ENCODE results near the gene FAM110C.
"Not testable (repeated sequence)": the region's sequence is repeated elsewhere in the genome, so short reads cannot be mapped to it uniquely, and the experiment has no call there.

Gene FAM110C

DNA sequence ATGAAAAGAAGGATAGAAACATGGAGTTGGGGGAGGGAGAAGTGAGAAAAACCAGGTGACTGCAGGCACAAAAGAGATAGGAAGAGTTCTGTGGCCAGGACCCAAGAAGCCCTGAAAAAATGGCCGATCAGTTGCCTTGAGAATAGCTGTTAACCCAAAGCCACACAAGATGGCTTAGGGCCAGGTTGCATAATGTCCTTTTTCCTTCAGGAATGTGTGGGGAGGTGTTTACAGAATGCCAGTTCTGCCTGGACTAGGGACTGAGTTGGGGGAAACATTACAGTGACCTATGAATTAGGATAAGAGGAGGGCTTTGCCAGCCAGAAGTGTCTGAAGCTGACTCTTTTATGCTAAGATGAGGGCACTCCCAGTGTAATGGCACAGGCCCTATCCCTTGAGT lies 17.1 kb downstream of the FAM110C start:
- TF ChIP-seq POLR2A (IDR thresholded peaks at IDR 0.05; ENCODE audit: low read length), result no peak
- no peak for TF ChIP-seq GATA1 (IDR thresholded peaks at IDR 0.05; ENCODE audit: low read depth, low read length)
- DNase-seq, result no peak

DNA sequence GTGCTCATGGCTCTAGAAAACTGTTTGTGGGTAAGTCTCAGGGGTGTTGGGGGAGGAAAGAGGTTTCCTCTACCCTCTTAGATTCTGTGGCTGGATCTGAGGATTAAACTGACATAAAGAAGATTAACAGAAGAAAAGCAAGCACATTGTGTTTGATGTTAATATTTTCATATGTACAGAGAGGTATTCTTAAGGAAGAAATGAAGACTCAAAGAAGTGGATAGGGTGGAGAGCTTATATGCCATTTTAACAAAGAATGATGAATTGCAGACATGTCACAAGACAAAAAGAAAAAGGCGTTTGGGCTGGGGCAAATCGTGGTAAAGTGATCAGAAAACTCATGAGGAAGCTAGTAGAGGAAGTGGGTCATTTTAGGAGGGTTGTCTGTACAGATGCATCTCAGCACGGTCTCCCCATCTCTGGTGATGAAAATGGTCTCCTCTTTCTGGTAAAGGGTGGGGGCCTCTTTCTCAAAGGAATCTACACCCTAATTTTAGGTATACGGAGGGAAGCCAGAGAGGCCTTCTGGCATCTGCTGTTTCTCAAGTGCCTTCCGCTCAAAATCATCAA lies 17.8 kb downstream of the FAM110C start:
- TF ChIP-seq GATA1 (IDR thresholded peaks at IDR 0.05; ENCODE audit: low read depth, low read length) (no peak), POLR2A (IDR thresholded peaks at IDR 0.05; ENCODE audit: low read length) (no peak)
- DNase-seq, result no peak

DNA sequence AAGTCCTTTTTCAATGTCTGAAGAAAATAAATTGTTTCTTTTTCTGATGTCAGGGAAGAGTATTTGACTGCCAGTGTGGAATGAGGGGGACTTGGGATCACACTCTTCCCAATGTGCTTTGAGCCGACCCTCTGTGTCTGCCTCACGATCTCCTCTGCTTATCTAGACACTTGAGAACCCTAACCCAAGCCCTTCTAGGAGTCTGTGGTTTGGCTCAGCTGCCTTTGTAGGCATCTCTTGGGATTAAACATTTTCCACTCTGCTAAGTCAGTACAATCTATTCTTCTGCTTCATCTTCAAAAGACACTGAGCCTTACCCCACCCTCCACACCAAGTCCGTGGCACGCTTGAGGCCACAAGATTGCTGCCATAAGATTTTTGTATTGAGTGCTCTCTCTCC lies 19.4 kb downstream of the FAM110C start:
- DNase-seq, result no peak
- no peak for TF ChIP-seq POLR2A (IDR thresholded peaks at IDR 0.05; ENCODE audit: low read length)
- TF ChIP-seq GATA1 (IDR thresholded peaks at IDR 0.05; ENCODE audit: low read depth, low read length), result no peak

DNA sequence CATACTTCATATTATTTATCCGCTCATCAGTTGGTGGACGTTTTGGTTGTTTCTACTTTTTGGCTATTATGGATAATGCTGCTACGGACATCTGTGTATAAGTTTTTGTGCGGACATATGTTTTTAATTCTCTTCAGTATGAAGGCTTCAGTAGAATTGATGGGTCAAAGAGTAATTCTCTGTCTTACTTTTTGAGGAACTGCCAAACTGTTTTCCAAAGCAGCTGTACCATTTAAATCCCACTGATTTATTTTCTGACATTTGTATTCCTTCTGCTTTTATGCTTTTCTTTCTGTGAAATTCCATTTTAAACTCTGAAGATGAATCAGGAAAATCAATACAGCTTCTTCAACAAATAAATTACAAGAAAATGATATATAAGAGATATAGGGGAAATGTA lies 20.8 kb downstream of the FAM110C start:
- TF ChIP-seq POLR2A (IDR thresholded peaks at IDR 0.05; ENCODE audit: low read length) (no peak), GATA1 (IDR thresholded peaks at IDR 0.05; ENCODE audit: low read depth, low read length) (no peak)

DNA sequence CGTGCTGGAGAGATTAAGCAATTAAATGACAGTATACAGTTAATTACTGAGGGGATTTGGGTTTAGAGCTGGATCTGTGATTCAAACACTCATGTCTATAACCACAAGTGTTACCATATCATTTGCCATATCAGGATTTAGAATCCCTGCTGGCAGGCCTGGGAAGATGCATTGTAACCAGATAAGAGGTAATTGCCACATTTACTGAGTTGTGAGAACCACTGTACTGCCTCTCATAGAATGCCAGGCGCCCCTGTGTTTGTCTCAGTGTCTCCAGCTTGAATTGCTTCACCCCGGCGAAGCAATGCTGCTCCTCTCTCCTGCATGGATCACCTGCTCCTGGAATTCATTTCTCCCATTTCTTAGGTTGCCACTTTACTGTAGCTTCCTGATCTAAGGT lies 21.7 kb downstream of the FAM110C start:
- not testable (repeated sequence) for DNase-seq

More for the DNA sequence above, 20.8 kb downstream of the FAM110C start:
- DNase-seq, result no peak

DNA sequence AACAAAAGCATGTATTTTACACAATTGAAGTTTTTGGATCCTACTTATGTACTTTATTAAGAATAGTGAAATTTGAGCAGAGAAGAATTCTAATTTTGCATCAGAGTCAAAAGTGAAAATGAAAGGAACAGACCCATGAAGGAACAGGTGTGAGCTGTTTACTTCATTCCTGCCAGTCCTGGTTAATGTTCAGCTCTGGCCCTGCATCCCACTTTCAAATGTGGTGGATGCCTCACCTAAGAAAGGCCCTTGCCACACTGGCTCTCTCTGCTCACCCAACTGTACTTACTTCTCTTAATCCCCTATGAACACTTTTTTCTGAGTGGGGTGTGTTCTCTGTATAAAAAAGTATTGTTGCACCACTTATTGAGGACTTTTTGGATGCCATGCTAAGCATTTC lies 22.2 kb downstream of the FAM110C start:
- DNase-seq, result no peak

DNA sequence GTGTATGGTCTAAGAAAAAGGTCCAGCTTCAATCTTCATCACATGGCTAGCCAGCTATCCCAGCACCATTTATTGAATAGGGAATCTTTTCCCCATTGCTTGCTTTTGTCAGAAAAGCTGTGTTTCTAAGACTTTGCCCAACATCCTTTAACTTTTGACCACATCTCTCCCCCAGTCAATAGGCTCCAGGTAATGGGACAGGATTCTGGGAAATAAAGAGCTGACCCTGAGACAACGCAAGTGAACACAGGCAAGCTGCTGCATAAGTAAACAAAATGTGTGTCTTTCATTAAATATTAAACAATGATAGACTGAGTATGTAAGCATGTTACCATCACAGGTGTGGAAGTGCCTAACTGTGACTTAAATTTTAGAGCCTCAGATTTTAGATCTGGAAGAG lies 23.0 kb downstream of the FAM110C start:
- TF ChIP-seq POLR2A (IDR thresholded peaks at IDR 0.05; ENCODE audit: low read length), result no peak
- no peak for TF ChIP-seq GATA1 (IDR thresholded peaks at IDR 0.05; ENCODE audit: low read depth, low read length)
- DNase-seq, result no peak

More for the DNA sequence above, 22.2 kb downstream of the FAM110C start:
- TF ChIP-seq POLR2A (IDR thresholded peaks at IDR 0.05; ENCODE audit: low read length) (no peak), GATA1 (IDR thresholded peaks at IDR 0.05; ENCODE audit: low read depth, low read length) (no peak)

DNA sequence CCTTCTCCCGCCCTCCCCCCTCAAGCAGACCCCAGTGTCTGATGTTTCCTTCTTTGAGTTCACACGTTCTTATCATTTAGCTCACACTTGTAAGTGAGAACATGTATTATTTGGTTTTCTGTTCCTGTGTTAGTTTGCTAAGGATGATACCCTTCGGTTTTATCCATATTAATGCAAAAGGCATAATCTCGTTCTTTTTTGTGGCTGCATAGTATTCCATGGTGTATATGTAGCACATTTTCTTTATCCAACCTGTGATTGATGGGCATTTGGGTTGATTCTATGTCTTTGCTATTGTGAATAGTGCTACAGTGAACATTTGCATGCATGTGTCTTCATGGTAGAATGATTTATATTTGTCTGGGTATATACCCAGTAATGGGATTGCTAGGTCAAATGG lies 24.1 kb downstream of the FAM110C start:
- not testable (repeated sequence) for DNase-seq

DNA sequence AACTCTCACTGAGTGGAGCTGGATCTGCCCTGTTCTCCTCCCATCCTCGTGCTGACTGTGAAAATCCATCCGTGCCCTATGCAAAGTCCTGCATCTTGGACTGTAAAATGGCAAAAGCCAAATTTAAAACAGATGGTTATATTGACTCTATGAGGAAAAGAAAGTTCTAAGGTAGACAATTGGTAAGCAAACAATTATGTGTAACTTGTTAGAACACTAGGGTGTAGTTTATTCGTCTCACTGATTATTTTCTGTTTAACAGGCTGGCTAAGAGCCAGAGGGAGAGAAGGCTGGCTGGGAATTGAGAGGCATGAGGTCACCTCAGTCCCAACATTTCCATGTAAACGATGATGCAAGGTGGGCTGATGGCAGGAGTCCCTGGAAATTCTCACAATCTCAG lies 26.0 kb downstream of the FAM110C start:
- DNase-seq, result not testable (repeated sequence)

DNA sequence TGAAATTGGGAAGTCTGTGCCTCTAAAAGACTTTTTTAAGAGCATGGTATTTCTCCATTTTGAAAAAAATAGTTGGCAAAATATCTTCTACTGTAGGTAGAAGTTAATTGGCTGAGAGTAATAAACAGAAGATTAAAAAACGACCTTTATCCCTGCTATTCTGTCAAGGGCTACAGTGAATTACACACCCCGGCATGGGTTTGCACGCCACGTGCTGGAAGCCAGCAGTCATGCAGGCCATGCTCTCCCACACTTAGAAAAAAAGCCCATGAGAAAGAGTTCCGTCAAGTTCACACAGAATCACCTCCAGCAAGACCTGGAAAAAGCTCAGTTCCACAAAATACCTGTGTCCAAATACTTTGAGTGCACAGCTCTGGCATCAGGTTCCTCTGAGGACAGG lies 26.8 kb downstream of the FAM110C start:
- TF ChIP-seq GATA1 (IDR thresholded peaks at IDR 0.05; ENCODE audit: low read depth, low read length) (no peak), POLR2A (IDR thresholded peaks at IDR 0.05; ENCODE audit: low read length) (no peak)
- no peak for DNase-seq

DNA sequence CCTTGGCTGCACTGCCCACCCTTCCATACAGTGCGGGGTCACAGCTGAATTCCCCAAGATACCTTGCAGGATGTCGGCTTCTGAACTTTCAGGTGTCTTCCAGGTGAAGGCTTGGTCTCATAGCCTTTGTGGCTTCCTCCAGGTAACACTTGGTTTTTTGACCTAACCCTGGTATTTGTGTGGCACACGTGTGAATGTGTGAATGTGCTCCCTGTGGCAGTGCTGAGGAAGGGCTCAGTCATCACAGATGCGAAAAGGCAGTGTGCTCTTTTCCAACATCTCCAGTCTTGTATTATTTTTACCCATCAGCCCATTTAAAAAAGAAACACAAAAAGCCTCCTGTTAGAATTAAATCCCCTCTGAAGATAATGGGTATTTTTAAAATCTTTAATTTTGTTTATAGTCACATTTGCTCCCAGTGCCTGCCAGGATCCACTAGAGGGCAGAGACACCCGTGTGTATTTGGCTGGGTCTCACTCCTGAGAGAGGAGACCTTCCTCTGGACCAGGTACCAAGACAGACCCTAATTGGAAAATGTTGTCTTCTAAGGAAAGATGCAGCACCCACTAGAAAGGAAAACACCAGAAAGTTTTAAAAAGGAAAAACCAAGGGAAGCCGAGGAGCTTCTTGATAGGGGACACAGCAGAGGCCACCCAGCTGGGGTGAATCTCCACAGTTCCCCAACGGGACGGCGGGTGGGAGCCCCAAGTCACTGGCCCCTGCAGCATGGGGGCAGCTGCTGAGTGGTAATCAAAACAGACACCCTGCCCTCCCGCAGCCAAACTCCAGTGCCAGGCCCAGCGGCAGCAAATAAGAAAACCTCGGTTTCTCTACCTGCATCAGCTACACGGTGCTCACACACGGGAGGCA lies 27.7 kb downstream of the FAM110C start:
- no peak for TF ChIP-seq POLR2A (IDR thresholded peaks at IDR 0.05; ENCODE audit: low read length)
- TF ChIP-seq GATA1 (IDR thresholded peaks at IDR 0.05; ENCODE audit: low read depth, low read length), result no peak
- no peak for DNase-seq

DNA sequence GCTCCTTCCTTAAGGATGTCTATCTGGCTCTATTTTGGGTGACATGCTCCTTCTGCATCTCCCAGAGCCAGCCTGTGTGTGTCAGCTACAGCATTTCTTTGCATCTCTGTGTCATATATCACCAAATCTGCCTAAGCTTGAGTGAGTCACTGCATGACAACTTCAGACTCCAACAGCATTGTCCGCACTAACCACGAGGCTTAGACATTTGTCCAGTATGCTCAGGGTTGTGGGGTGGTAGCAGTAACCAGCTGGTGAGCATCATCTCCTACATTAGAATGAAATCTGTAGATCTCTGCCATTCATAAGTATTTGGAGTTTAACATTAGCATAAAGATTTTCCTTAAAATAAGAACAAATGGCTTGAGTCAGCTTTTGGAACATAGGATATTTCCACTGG lies 30.4 kb downstream of the FAM110C start:
- DNase-seq, result not testable (repeated sequence)

DNA sequence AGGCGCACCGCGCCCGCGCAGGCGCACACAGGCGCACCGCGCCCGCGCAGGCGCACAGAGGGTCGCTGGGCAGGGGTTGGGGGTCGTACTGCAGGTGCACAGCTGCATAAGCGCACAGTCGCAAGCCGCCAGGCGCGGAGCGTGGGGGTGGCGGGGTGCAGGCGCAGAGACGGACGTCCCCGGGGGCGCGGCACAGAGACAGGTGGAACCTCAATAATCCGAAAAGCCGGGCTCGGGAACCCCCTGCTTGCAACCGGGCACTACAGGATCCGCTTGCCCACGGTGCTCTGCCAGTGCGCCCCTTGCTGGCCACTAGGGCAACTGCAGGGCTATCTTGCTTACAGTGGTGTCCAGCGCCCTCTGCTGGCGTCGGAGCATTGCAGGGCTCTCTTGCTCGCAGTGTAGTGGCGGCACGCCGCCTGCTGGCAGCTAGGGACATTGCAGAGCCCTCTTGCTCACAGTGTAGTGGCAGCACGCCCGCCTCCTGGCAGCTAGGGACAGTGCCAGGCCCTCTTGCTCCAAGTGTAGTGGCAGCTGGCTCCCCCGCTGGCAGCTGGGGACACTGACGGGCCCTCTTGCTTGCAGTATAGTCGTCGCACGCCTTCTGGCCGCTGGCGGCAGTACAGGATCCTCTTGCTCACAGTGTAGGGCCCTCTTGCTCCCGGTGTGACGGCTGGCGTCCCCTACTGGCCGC lies 34.9 kb downstream of the FAM110C start:
- TF ChIP-seq GATA1 (IDR thresholded peaks at IDR 0.05; ENCODE audit: low read depth, low read length) (no peak), POLR2A (IDR thresholded peaks at IDR 0.05; ENCODE audit: low read length) (no peak)
- DNase-seq, result peak; percentile 72 to 82

DNA sequence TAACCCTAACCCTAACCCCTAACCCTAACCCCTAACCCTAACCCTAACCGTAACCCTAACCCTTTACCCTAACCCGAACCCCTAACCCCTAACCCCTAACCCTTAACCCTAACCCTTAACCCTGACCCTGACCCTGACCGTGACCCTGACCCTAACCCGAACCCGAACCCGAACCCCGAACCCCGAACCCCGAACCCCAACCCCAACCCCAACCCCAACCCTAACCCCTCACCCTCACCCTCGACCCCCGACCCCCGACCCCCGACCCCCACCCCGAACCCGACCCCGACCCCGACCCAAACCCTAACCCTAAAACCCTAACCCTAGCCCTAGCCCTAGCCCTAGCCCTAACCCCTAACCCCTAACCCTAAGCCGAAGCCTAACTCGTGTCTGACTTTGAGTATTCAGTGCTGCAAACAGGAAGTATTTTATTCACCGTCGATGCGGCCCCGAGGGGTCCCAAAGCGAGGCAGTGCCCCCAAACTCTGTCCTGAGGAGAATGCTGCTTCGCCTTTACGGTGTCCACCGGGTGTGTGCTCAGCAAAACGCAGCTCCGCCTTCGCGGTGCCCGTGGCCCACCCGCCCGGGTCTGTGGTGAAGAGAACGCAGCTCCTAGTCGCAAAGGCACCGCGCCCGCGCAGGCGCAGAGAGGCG lies 36.0 kb downstream of the FAM110C start:
- TF ChIP-seq POLR2A (IDR thresholded peaks at IDR 0.05; ENCODE audit: low read length) (no peak), GATA1 (IDR thresholded peaks at IDR 0.05; ENCODE audit: low read depth, low read length) (no peak)
- peak; percentile 5 to 28 for DNase-seq

All from erythroblast (primary cell).